Neural progenitor cell (in vitro differentiated cells): ENCODE data around the gene HDDC3.

Experiments
- EZH2 ChIP-seq: fragments of 200-600 bp; sonication (generic); IDR thresholded peaks from 2 replicates; pipeline ENCODE4 v1.6.1; 2017; ENCODE audit warnings: antibody characterized with exemption, mild to moderate bottlenecking, moderate library complexity
- EZH2phosphoT487 ChIP-seq: fragments of 200-600 bp; sonication (generic); IDR thresholded peaks from 2 replicates; pipeline ENCODE4 v1.6.1; 2017; ENCODE audit warnings: antibody characterized with exemption
- TF ChIP-seq, protein P1 (sequence below): fragments of 200-600 bp; sonication (generic); IDR thresholded peaks from 2 replicates; pipeline ENCODE4 v1.5.1; 2017; ENCODE audit warnings: antibody characterized with exemption, mild to moderate bottlenecking

DNA sequence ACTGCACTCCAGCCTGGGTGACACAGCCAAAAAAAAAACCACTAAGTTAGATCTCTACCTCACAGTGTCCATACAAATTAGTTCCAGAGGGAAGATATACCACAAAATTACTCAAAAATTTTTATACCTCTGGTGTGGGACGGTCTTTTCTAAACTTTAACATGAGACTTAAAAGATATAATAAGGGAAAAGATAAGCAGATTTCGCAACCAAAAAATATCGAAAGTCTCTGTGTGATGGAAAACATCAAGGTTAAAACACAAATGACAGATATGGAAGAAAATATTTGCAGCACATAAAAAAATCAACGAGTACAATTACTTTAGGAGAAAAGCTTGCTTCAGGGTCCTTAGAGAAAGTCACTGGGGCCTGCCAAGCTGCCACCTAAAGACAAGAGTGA lies 10.5 kb downstream of the HDDC3 start:
- TF ChIP-seq, protein P1, sequence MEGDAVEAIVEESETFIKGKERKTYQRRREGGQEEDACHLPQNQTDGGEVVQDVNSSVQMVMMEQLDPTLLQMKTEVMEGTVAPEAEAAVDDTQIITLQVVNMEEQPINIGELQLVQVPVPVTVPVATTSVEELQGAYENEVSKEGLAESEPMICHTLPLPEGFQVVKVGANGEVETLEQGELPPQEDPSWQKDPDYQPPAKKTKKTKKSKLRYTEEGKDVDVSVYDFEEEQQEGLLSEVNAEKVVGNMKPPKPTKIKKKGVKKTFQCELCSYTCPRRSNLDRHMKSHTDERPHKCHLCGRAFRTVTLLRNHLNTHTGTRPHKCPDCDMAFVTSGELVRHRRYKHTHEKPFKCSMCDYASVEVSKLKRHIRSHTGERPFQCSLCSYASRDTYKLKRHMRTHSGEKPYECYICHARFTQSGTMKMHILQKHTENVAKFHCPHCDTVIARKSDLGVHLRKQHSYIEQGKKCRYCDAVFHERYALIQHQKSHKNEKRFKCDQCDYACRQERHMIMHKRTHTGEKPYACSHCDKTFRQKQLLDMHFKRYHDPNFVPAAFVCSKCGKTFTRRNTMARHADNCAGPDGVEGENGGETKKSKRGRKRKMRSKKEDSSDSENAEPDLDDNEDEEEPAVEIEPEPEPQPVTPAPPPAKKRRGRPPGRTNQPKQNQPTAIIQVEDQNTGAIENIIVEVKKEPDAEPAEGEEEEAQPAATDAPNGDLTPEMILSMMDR = no peak
- TF ChIP-seq EZH2 = no peak
- TF ChIP-seq EZH2phosphoT487 = no peak
